ENCODE measurements around the gene ZNF804A.
"Not testable (repeated sequence)": the region's sequence is repeated elsewhere in the genome, so short reads cannot be mapped to it uniquely, and the experiment has no call there.

ZNF804A gene

DNA sequence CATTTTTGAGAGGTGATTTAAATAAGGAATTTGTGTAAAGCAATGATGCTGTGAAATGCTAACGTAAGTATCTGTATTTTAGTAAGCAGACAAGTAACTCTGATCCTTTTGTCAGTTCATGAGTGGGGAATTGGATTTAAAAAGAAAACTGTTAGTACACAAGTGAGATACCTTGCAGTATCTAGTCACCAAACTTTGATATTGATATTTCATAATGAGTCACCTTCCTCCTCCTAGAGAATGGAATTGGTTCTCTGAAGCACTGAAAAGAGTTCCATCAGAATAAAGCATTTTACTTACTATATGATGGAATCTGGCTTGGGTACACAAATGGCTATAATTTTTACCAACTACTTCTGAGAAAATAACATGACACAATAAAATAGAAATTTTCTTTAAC, 232.2 kb downstream of the ZNF804A start:
- no peak for DNase-seq (ENCODE audit: low spot score)

GRCh38 chr2:184834699-184835397, 236.5 kb downstream of the ZNF804A start:
- no peak for DNase-seq (ENCODE audit: low spot score)

DNA sequence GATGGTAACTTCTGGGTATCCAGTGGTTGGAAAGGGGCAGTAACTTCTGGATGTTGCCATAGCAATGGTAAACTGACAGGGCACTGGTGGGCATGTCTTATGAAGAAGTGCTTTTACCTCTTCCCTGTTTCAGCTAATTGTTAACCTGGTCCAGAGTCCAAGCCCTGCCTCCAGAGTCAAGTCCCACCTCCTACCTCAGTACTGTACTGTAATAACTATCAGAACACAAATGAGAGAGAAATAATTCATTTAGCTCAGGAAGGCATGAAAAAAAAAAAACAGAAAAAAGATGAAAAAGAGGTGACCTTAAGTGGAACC, 237.0 kb downstream of the ZNF804A start:
- DNase-seq (ENCODE audit: low spot score) = no peak

DNA sequence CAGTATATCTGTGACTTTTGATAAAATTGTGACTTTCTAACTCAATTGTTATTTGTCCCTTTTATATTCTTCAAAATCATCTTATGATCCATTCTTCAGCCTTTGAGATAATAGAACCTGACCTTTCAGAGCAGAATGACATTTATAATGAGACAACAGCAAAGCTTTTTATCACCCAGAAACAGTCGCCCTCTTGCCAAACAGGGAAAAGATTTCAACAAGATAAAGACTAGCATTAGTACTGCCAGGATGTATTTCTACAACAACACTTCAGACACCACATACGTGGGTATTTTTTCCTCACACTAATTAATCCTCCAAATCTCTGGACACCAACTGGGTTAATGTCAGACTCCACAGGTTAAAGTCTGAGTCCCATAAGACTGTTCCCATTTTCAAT, 249.0 kb downstream of the ZNF804A start:
- DNase-seq (ENCODE audit: low spot score) = no peak

GRCh38 chr2:184849516-184849915, 251.2 kb downstream of the ZNF804A start:
- no peak for DNase-seq (ENCODE audit: low spot score)

- DNase-seq (ENCODE audit: low spot score) = no peak
Observed at GRCh38 chr2:184851576-184851975, 253.2 kb downstream of the ZNF804A start.

GRCh38 chr2:184859187-184859586, 260.9 kb downstream of the ZNF804A start:
- DNase-seq (ENCODE audit: low spot score) = no peak

DNA sequence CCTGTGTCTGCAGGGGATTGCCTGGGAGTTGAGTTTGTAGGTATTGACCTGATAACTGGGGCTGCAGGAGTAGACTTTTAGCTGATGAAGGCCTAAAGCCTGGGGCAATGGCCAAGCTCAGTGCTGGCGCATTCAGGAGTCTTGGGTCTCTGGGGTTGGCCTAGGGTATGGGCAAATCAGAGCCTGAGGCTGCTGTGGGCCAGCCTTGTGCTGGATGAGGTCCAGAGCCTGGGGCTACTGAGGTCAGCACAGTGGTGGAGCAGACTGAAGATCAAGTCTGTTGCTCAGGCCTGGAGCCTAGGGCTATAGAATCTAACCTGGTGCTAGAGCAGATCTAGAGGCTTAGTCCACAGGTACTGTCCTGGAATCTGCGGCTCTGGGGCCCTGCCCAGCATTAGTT, 262.4 kb downstream of the ZNF804A start:
- no peak for DNase-seq (ENCODE audit: low spot score)

GRCh38 chr2:184875212-184875611, 276.9 kb downstream of the ZNF804A start:
- DNase-seq (ENCODE audit: low spot score) = no peak

- no peak for DNase-seq (ENCODE audit: low spot score)
Observed at GRCh38 chr2:184875911-184876310, 277.6 kb downstream of the ZNF804A start.

- DNase-seq (ENCODE audit: low spot score) = no peak
Observed at GRCh38 chr2:184877909-184878308, 279.6 kb downstream of the ZNF804A start.

- DNase-seq (ENCODE audit: low spot score) = no peak
Observed at GRCh38 chr2:184879671-184880070, 281.3 kb downstream of the ZNF804A start.

DNA sequence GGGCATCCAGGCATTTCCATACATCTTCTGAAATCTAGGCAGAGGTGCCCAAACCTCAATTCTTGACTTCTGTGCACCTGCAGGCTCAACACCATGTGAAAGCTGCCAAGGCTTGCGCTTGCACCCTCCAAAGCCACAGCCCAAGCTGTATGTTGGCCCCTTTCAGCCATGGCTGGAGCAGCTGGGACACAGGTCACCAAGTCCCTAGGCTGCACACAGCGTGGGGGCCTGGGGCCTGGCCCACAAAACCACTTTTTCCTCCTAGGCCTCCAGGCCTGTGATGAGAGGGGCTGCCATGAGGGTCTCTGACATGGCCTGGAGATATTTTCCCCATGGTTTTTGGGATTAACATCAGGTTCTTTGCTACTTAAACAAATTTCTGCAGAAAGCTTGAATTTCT, 288.3 kb downstream of the ZNF804A start:
- DNase-seq (ENCODE audit: low spot score) = not testable (repeated sequence)

GRCh38 chr2:184890311-184890710, 292.0 kb downstream of the ZNF804A start:
- no peak for DNase-seq (ENCODE audit: low spot score)

DNA sequence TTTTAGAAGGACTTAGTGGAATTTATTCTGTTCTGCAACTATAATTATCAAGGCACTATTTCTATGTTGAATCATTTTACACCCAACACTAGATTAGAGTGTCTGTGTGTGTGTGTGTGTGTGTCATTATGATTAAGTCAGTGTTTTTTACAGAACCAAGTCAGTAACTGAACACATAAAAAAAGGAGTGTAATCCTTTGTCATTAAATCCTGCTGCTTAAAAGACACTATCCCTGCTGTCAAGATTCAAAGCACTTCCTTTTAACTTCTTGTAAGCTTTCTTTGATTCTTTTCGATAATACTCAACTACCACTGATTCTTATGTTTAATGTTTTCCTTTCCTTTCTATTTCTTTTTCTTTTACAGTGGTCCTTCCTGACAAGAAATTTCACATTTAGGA, 306.7 kb downstream of the ZNF804A start:
- DNase-seq (ENCODE audit: low spot score) = no peak

DNA sequence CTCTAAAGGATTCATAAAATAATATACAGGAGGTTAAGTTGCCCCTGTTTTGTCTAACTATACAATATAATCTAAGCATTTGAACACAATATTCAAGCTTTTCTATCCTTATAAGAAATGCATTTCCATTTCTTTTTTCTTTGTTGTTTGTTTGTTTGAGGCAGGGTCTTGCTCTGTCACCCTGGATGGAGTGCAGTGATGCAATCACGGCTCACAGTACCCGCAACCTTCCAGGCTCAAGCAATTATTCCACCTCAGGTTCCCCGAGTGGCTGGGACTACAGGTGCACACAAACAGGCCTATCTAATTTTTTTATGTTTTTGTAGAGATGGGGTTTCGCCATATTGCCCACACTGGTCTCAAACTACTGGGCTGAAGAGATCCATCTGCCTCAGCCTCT, 307.8 kb downstream of the ZNF804A start:
- no peak for DNase-seq (ENCODE audit: low spot score)

DNA sequence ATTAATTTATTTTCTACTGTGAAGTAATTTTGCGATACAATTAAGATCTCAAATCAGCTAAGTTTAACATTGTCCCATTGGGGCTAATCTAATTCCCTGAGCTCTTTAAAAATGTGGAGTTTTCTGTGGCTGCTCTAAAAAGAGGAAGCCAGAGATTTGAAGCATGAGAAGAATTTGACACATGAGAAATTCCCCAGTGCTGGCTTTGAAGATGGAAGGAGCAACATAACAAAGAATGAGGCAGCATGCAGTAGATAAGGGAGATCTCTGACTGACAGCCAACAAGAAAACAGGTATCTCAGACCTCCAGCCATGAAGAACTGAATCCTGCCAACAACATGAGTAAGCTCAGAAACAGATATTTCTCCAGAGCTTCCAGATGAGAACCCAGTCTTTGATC, 308.4 kb downstream of the ZNF804A start:
- DNase-seq (ENCODE audit: low spot score) = no peak

DNA sequence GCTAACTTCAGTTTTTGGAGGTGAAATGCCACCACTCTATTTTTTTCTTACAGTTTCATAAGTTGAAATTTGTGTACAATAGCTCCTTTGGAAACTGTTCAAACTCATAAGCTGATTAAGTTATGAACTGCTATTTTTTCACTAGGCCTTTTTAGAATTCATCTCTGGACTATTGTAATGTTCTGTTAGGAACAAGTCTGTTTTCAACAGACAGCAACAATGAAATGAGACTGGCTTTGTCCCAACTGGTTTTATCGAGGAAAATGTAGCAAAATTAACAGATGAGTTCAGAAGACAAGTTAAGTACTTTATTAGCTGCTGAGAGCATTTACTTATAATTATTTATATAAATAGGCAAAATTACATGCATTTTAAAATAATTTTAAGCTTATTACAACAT, 310.6 kb downstream of the ZNF804A start:
- no peak for DNase-seq (ENCODE audit: low spot score)

DNA sequence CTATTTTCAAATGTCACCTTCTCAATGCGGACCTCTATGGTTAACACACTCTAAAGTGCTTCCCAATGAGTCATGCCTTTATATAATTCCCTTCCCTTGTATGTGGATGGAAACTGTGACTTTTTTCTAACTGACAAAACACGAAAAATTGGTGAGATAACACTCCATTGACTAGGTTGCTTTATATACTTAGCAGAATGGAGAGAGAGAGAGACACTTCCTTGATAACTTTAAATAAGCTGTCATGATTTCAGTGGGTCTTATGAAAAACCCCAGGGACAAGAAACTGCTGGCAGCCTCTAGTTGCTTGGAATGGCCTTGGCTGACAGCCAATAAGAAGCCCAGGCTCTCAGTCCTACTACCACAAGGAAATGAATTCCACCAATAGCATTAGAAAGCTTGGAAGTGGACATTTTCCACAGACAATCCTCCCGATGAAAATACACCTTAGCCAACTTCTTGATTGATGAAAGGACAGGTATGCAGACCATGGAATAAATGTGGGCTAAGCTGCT, 322.2 kb downstream of the ZNF804A start:
- DNase-seq (ENCODE audit: low spot score) = no peak

DNA sequence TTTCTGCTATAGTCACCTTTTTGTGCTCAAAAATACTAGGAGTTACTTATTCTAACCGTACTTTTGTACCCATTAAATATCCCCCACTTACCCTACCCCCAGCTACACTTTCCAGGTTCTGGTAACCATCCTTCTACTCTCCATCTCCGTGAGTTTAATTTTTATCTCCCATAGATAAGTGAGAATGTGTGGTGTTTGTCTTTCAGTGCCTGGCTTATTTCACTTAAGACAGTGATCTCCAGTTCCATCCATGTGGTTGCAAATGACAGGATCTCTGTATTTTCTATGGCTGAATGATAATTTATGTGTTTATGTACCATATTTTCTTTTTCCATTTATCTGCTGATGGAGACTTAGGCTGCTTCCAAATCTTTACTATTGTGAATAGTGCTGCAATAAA, 323.3 kb downstream of the ZNF804A start:
- no peak for DNase-seq (ENCODE audit: low spot score)

DNA sequence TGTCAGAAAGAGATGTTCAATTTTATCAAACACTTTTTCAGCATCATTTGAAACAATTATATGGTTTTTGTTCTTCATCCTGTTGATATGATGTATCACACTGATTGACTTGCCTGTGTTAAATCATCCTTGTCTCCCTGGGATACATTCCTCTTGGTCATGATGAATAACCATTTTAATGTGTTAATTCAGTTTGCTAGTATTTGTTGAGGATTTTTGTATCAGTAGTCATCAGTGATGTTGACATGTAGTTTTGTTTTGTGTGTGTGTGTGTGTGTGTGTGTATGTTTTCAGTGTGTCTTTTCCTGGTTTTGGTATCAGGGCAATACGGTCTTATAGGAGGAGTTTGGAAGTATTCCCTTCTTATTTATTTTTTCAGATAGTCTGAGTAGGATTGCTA, 325.4 kb downstream of the ZNF804A start:
- peak; percentile 33 for DNase-seq (ENCODE audit: low spot score)

DNA sequence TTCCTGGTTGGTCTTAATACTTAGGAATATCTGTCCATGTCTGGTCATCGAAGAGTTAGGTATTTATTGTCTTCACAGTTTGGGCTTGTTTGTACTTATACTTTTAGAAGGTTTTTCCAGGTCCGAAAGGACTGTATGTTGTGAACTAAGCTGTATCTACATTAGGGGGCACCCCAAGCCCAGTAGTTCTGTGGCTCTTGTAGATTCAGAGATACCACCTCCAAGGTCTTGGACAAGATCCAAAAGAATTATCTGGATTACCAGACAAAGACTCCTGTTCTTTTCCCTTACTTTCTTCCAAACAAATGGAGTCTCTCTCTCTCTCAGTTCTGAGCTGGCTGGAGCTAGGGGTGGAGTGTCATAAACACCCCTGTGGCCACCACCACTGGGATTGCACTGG, 328.7 kb downstream of the ZNF804A start:
- DNase-seq (ENCODE audit: low spot score) = no peak

DNA sequence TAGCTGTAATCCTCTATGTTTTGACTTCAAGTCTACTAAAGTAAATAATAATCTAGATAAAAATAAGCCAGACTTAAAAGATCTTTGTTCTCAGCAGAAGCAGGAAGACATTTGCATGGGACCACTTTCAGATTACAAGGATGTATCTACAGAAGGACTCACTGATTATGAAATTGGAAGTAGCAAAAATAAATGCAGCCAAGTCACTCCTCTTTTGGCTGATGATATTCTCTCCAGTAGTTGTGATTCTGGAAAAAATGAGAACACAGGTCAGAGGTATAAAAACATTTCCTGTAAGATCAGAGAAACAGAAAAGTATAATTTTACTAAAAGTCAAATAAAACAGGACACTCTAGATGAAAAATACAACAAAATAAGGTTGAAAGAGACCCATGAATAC, 338.4 kb downstream of the ZNF804A start:
- no peak for DNase-seq (ENCODE audit: low spot score)

DNA sequence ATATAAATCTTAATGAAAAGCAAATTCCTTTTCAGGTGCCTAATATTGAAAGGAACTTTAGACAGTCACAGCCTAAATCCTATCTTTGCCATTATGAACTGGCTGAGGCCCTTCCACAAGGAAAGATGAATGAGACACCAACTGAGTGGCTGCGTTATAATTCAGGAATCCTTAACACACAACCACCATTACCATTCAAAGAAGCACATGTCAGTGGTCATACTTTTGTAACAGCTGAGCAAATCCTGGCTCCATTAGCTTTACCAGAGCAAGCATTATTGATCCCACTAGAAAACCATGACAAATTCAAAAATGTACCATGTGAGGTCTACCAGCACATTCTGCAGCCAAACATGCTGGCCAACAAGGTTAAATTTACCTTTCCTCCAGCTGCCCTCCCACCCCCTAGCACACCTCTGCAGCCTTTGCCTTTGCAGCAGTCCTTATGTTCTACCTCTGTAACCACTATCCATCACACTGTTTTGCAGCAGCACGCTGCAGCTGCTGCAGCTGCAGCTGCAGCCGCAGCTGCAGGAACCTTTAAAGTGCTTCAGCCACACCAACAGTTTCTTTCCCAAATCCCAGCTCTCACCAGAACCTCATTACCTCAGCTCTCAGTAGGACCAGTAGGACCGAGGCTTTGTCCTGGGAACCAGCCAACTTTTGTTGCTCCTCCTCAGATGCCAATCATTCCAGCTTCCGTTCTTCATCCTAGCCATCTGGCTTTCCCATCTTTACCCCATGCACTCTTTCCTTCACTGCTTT, 340.1 kb downstream of the ZNF804A start:
- DNase-seq (ENCODE audit: low spot score) = no peak

All from RKO (cell line).